Endothelial cell of umbilical vein (primary cell): ENCODE data around the gene SYNM. TPM values are rescaled to one million over a fixed set of nuclear protein-coding genes. Genes with fewer than 3 reads are reported as not detected.

Experiments
- BruUV-seq: library from RNA; stranded (reverse); fragments of 400-500 nt; replicated peaks from 2 replicates; lab custom pipeline; 2021; lab: Mats Ljungman, UMichigan
- CTCF ChIA-PET: fragments of 300-600, 350-600 bp; sonication (Branson Sonifier 250); formaldehyde crosslinking; loops from one replicate; lab custom pipeline; 2021; ENCODE audit warnings: antibody characterized with exemption, inconsistent platforms; lab: Charles Lee
- POLR2A ChIA-PET: fragments of 300-600, 350-600 bp; sonication (Branson Sonifier 250); formaldehyde crosslinking; loops from one replicate; lab custom pipeline; 2021; ENCODE audit warnings: antibody characterized with exemption, inconsistent platforms; lab: Charles Lee
- DNase-seq: peaks from one replicate; pipeline ENCODE4 v3.0.0-alpha.2; 2011; ENCODE audit warnings: low read depth, low spot score
- FAIRE-seq: peaks from 2 replicates; lab custom pipeline; 2011; peaks lifted over from hg19 to GRCh38; lab: Jason Lieb, UNC
- H2AFZ ChIP-seq: 2 replicates; pipeline ENCODE4 v1.6.0; 2012; ENCODE audit warnings: low read depth, low read length, control low read depth, inconsistent platforms
- H3K27ac ChIP-seq: 2 replicates; pipeline ENCODE4 v1.5.1; 2011; ENCODE audit warnings: low read depth, mild to moderate bottlenecking, control low read depth, low read length, moderate library complexity; ENCODE audit not compliant: insufficient read depth
- H3K27me3 ChIP-seq, 2 experiments: 2 replicates each; pipeline versions ENCODE4 v1.6.0 to v1.6.1; 2011; ENCODE audit warnings: low read length in 2 of 2, mixed read lengths in 1 of 2; ENCODE audit not compliant: control insufficient read depth in 2 of 2, insufficient read depth in 2 of 2
- H3K36me3 ChIP-seq, 2 experiments: 2 replicates in 1 of 2; 3 replicates in 1 of 2; pipeline ENCODE4 v1.5.1; 2011; ENCODE audit warnings: low read length in 2 of 2, mild to moderate bottlenecking in 1 of 2, moderate library complexity in 1 of 2; ENCODE audit not compliant: control insufficient read depth in 2 of 2, insufficient read depth in 2 of 2; ENCODE audit errors: extremely low read depth in 1 of 2
- H3K4me1 ChIP-seq: 3 replicates; pipeline ENCODE4 v1.5.1; 2011; ENCODE audit warnings: mild to moderate bottlenecking, low read length; ENCODE audit not compliant: control insufficient read depth, insufficient read depth; ENCODE audit errors: extremely low read depth
- H3K4me2 ChIP-seq: 2 replicates; pipeline ENCODE4 v1.6.1; 2011; ENCODE audit warnings: low read length, control low read depth, mixed read lengths; ENCODE audit not compliant: insufficient read depth
- H3K4me3 ChIP-seq, 3 experiments: fragments of 200-600 bp in 1 of 3; sonication (generic), shearing (Covaris generic) in 1 of 3; replicated peaks in 1 of 3; 2 replicates each; pipeline ENCODE4 v1.5.1; 2011 to 2016; ENCODE audit warnings: control low read depth in 3 of 3, low read length in 3 of 3, mild to moderate bottlenecking in 2 of 3, inconsistent platforms in 1 of 3, low read depth in 1 of 3, moderate library complexity in 1 of 3; ENCODE audit not compliant: insufficient read depth in 1 of 3
- H3K79me2 ChIP-seq: 2 replicates; pipeline ENCODE4 v1.6.0; 2012; ENCODE audit warnings: low read length, inconsistent platforms; ENCODE audit not compliant: control insufficient read depth, insufficient read depth
- H3K9ac ChIP-seq: replicated peaks from 2 replicates; pipeline ENCODE3; 2011; ENCODE audit warnings: low read length, control low read depth; ENCODE audit not compliant: insufficient read depth; ENCODE audit errors: extremely low read depth
- H3K9me1 ChIP-seq: replicated peaks from 3 replicates; pipeline ENCODE4 v1.6.0; 2011; ENCODE audit warnings: mild to moderate bottlenecking, low read length; ENCODE audit not compliant: control insufficient read depth, insufficient read depth; ENCODE audit errors: extremely low read depth
- H3K9me3 ChIP-seq: replicated peaks from 2 replicates; pipeline ENCODE4 v1.5.1; 2012; ENCODE audit warnings: low read length, inconsistent platforms; ENCODE audit not compliant: control insufficient read depth, insufficient read depth
- H4K20me1 ChIP-seq: replicated peaks from 2 replicates; pipeline ENCODE3; 2011; ENCODE audit warnings: mild to moderate bottlenecking, low read length; ENCODE audit not compliant: control insufficient read depth, insufficient read depth; ENCODE audit errors: extremely low read depth
- CTCF ChIP-seq, 2 donors: IDR thresholded peaks; 1 replicate in 1 of 2; 2 replicates in 1 of 2; pipeline ENCODE4 v1.5.1; 2011; ENCODE audit warnings: low read length in 2 of 2, mild to moderate bottlenecking in 2 of 2, moderate library complexity in 2 of 2, control low read depth in 1 of 2, inconsistent platforms in 1 of 2, low read depth in 1 of 2; ENCODE audit not compliant: insufficient read depth in 1 of 2; ENCODE audit errors: extremely low read depth in 1 of 2
- EZH2 ChIP-seq: IDR thresholded peaks from 2 replicates; pipeline ENCODE4 v1.6.1; 2012; ENCODE audit warnings: borderline replicate concordance, low read depth, mild to moderate bottlenecking, moderate library complexity, low read length, inconsistent platforms; ENCODE audit not compliant: severe bottlenecking
- FOS ChIP-seq: IDR thresholded peaks from 2 replicates; pipeline ENCODE4 v1.6.1; 2011; ENCODE audit warnings: mild to moderate bottlenecking, low read length, moderate library complexity, borderline replicate concordance; ENCODE audit not compliant: insufficient read depth
- GATA2 ChIP-seq: IDR thresholded peaks from 2 replicates; pipeline ENCODE4 v1.7.0; 2011; ENCODE audit warnings: low read depth, mild to moderate bottlenecking, moderate library complexity, mixed read lengths, low read length; ENCODE audit not compliant: insufficient read length, insufficient read depth
- JUN ChIP-seq: IDR thresholded peaks from 2 replicates; pipeline ENCODE4 v1.6.1; 2011; ENCODE audit warnings: borderline replicate concordance, low read depth; ENCODE audit not compliant: insufficient read length, insufficient read depth
- MAX ChIP-seq: IDR thresholded peaks from 2 replicates; pipeline ENCODE4 v1.6.1; 2011; ENCODE audit not compliant: insufficient read depth, insufficient read length
- MYC ChIP-seq: IDR thresholded peaks from one replicate; pipeline ENCODE4 v1.6.1; 2011; ENCODE audit warnings: mild to moderate bottlenecking, low read depth, low read length
- POLR2A ChIP-seq: IDR thresholded peaks from 2 replicates; pipeline ENCODE4 v1.6.1; 2012; ENCODE audit warnings: low read depth, mild to moderate bottlenecking, control low read depth, low read length
- dilution Hi-C: fragments of 300-500 bp; cut with MboI; formaldehyde crosslinking; loops from one replicate; pipeline ENCODE4 v1.15.0; 2019; ENCODE audit warnings: low sequenced_read_pairs; ENCODE audit not compliant: extremely low pct_ligation_motif_present
- intact Hi-C: fragments of 100-400 bp; cut with micrococcal nuclease; formaldehyde crosslinking; loops from one replicate; pipeline ENCODE4 v1.10.0; 2022
- polyA plus RNA-seq, 4 experiments: library from polyadenylated mRNA; depleted of rRNA in 3 of 4; stranded (reverse) in 3 of 4; unstranded in 1 of 4; fragments of >200 nt; gene quantifications; 2 replicates each; pipeline versions ENCODE4 v1.2.1 to v1.2.3, GENCODE V29; 2011 to 2012; ENCODE audit warnings: missing spikeins in 1 of 4
- total RNA-seq: library from RNA; stranded (reverse); gene quantifications from 2 replicates; pipeline ENCODE4 v1.2.3, GENCODE V29; 2021

Gene SYNM
- total and polyA plus RNA-seq, 2 donors (not counting 3 experiments of a cell fraction or from before 2014, with no cell fraction given) = 3.7 to 10.2 TPM

- Histone ChIP-seq H3K9me3 (no peaks in the 10 kb centered on the region), H3K27me3 (no peaks in the 10 kb centered on the region), H3K4me1 (peaks cover 39% of the 10 kb centered on the region), H3K36me3 (no peaks in the 10 kb centered on the region), H2AFZ (no peak overlapping the region), H3K4me3 (no peak overlapping the region), H3K79me2 (no peaks in the 10 kb centered on the region), H4K20me1 (no peaks in the 10 kb centered on the region), H3K9me1 (no peaks in the 10 kb centered on the region), H3K9ac (no peak overlapping the region), H3K27ac (no peak overlapping the region), H3K4me2 (no peak overlapping the region)
- DNase-seq (no peak), FAIRE-seq (no peak)
- POLR2A ChIA-PET = no interaction called here
- intact Hi-C loops (no loop called here), dilution Hi-C loops (no loop called here)
- CTCF ChIA-PET = interaction anchor here (2.0 to 2.1 kb wide), 2 partner anchors 23 to 27 kb away, joined by 6 to 7 read pairs; partner anchors contain the start of gene SYNM
- no peak for TF ChIP-seq EZH2
- no peak for TF ChIP-seq GATA2
- no peak for TF ChIP-seq JUN
- BruUV-seq = no TSS peak
Observed at GRCh38 chr15:99127773-99128172, 22.9 kb downstream of the SYNM start.

GRCh38 chr15:99128411-99128810 is 23.5 kb downstream of the SYNM start:
- ChIA-PET CTCF (interaction anchor here (1.0 to 2.1 kb wide), 3 partner anchors 23 to 576 kb away, joined by 3 to 7 read pairs (median 6); partner anchors contain the start of gene SYNM), POLR2A (no interaction called here)
- no peaks in the 10 kb centered on the region for H3K27me3 ChIP-seq
- FAIRE-seq = no peak
- no peak overlapping the region for H3K4me3 ChIP-seq
- dilution Hi-C loops = no loop called here
- no peak overlapping the region for H2AFZ ChIP-seq
- BruUV-seq = no TSS peak
- H3K9ac ChIP-seq = no peak overlapping the region
- peaks cover 32% of the 10 kb centered on the region for H3K4me1 ChIP-seq
- H3K27ac ChIP-seq = no peak overlapping the region
- TF ChIP-seq MAX (no peak), FOS (no peak), MYC (no peak), EZH2 (no peak), GATA2 (no peak), JUN (no peak), POLR2A (no peak), CTCF (IDR thresholded peaks at IDR 0.05; ENCODE audit: extremely low read depth in 1 of 2, insufficient read depth in 1 of 2, low read depth in 1 of 2, low read length in 2 of 2) (no peak)
- H3K9me3 ChIP-seq = no peaks in the 10 kb centered on the region
- H3K36me3 ChIP-seq = no peaks in the 10 kb centered on the region
- H3K4me2 ChIP-seq = no peak overlapping the region
- H4K20me1 ChIP-seq = no peaks in the 10 kb centered on the region
- intact Hi-C loops = no loop called here
- H3K79me2 ChIP-seq = no peaks in the 10 kb centered on the region
- DNase-seq = no peak
- no peaks in the 10 kb centered on the region for H3K9me1 ChIP-seq
